Prostate gland (tissue), 2 donors: ENCODE results near the gene DPP10. TPM values are rescaled to one million over a fixed set of nuclear protein-coding genes. Genes with fewer than 3 reads are reported as not detected.

Experiments
- DNase-seq: peaks from one replicate; pipeline ENCODE4 v3.0.0-alpha.2; 2019; ENCODE audit warnings: low spot score
- H3K27ac ChIP-seq, 2 donors: fragments of 200-600 bp; sonication (generic); 2 replicates each; pipeline ENCODE4 v1.5.1; 2017 to 2019
- H3K27me3 ChIP-seq: fragments of 200-600 bp; sonication (generic); replicated peaks from 2 replicates; pipeline ENCODE4 v1.5.1; 2019; ENCODE audit not compliant: insufficient read depth
- H3K36me3 ChIP-seq, 2 donors: fragments of 200-600 bp; sonication (generic); 1 replicate in 1 of 2; 2 replicates in 1 of 2; pipeline versions ENCODE4 v1.5.1 to v1.8.1; 2017 to 2019
- H3K4me1 ChIP-seq: fragments of 200-600 bp; sonication (generic); replicated peaks from 2 replicates; pipeline ENCODE4 v1.5.1; 2019
- H3K4me3 ChIP-seq, 2 donors: fragments of 200-600 bp; sonication (generic); 2 replicates each; pipeline ENCODE4 v1.5.1; 2017 to 2019
- H3K9me3 ChIP-seq: fragments of 200-600 bp; sonication (generic); 2 replicates; pipeline ENCODE4 v1.5.1; 2017
- POLR2A ChIP-seq: fragments of 450-650 bp; IDR thresholded peaks from one replicate; pipeline ENCODE4 v1.6.1; 2016; ENCODE audit warnings: antibody characterized with exemption, mild to moderate bottlenecking
- POLR2AphosphoS5 ChIP-seq: sonication (generic); formaldehyde crosslinking; IDR thresholded peaks from one replicate; pipeline ENCODE4 v1.6.1; 2017; ENCODE audit warnings: antibody characterized with exemption
- WGBS: methylation state at CpG from one replicate; pipeline ENCODE4 v1.1.5; 2018; 5-methylcytosine and 5-hydroxymethylcytosine counted together
- intact Hi-C: fragments of 100-400 bp; cut with DNase I; formaldehyde crosslinking; loops from one replicate; pipeline ENCODE4 v1.14.2; 2022
- total RNA-seq, 2 donors: library from RNA; depleted of rRNA; stranded (reverse); fragments of >200 nt; gene quantifications; one replicate each; pipeline ENCODE4 v1.1.0, GENCODE V29; 2016
- TF ChIP-seq, protein P1 (sequence below), 4 experiments: fragments of 200-600 bp in 2 of 4; fragments of 450-650 bp in 2 of 4; sonication (generic) in 2 of 4; IDR thresholded peaks; 1 replicate in 3 of 4; 2 replicates in 1 of 4; pipeline ENCODE4 v1.5.1; 2016 to 2019; ENCODE audit warnings: antibody characterized with exemption in 4 of 4, mild to moderate bottlenecking in 2 of 4, moderate library complexity in 2 of 4

Gene DPP10
- total RNA-seq, 2 donors from 2014 or later: 5.1 TPM; not detected in 1

DNA sequence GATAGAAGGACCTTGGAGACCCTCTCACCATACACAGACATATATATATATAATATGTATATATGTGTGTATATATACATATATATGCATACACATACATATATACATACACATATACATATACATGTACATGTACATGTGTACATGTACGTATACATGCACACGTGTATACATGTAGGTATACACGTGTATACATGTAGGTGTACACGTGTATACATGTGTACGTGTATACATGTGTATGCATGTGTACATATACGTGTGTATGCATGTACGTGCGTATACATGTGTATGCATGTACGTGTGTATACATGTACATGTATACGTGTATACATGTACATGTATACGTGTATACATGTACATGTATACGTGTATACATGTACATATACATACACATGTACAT, 54.5 kb downstream of the DPP10 start:
- no peak overlapping the region for H3K27ac ChIP-seq
- no peaks in the 10 kb centered on the region for H3K27me3 ChIP-seq
- H3K9me3 ChIP-seq: no peaks in the 10 kb centered on the region
- no peak overlapping the region for H3K4me3 ChIP-seq
- intact Hi-C loops: no loop called here
- no peak for DNase-seq
- no peaks in the 10 kb centered on the region for H3K4me1 ChIP-seq
- TF ChIP-seq, protein P1, sequence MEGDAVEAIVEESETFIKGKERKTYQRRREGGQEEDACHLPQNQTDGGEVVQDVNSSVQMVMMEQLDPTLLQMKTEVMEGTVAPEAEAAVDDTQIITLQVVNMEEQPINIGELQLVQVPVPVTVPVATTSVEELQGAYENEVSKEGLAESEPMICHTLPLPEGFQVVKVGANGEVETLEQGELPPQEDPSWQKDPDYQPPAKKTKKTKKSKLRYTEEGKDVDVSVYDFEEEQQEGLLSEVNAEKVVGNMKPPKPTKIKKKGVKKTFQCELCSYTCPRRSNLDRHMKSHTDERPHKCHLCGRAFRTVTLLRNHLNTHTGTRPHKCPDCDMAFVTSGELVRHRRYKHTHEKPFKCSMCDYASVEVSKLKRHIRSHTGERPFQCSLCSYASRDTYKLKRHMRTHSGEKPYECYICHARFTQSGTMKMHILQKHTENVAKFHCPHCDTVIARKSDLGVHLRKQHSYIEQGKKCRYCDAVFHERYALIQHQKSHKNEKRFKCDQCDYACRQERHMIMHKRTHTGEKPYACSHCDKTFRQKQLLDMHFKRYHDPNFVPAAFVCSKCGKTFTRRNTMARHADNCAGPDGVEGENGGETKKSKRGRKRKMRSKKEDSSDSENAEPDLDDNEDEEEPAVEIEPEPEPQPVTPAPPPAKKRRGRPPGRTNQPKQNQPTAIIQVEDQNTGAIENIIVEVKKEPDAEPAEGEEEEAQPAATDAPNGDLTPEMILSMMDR (IDR thresholded peaks at IDR 0.05): no peak
- TF ChIP-seq POLR2A (no peak), POLR2AphosphoS5 (no peak)
- WGBS: 81% methylated on average over 12 of the region's 12 CpGs
- H3K36me3 ChIP-seq: no peaks in the 10 kb centered on the region

DNA sequence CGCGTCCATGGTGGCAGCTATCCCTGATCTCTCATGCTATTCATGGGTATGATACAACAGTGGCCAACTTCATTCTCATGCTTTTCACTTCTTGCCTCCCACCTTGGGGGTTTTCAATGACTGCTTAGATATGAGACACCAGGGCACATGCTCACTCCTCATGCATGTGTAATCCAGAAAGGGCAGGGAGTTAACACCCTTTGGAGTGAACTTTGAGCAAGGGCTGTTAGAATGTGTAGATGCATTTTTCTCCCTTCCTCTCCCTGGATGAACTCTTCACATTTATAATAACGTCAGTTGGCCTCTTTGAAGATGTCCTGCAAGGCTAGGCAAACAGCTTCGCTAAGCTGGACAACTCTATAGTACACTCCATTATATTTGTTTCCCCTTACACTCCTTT, 56.7 kb downstream of the DPP10 start:
- no peak overlapping the region for H3K27ac ChIP-seq
- no peak overlapping the region for H3K4me3 ChIP-seq
- intact Hi-C loops: no loop called here
- no peak for DNase-seq
- no peaks in the 10 kb centered on the region for H3K9me3 ChIP-seq
- no peak for TF ChIP-seq POLR2AphosphoS5
- TF ChIP-seq, protein P1 (IDR thresholded peaks at IDR 0.05): no peak
- no peak for TF ChIP-seq POLR2A
- 64% methylated on average over 4 of the region's 4 CpGs for WGBS
- no peaks in the 10 kb centered on the region for H3K27me3 ChIP-seq
- no peaks in the 10 kb centered on the region for H3K4me1 ChIP-seq
- no peaks in the 10 kb centered on the region for H3K36me3 ChIP-seq

DNA sequence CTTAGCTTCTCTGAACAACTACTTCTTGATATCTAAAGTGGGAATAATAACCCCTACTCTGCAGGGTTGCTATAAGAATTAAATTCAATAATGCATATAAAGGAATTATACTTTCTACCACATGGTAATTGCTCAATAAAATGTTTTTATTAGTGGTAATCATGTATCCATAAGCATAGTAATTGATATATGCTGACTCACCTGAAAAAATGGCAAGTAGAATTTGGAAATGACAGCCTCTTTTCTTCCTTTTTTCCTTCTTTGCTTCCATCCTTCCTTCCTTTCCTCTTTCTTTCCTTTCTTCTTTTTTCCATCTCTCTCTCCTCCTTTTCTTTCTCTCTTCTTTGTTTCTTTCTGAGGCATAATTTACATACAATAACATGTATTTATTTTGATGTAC, 65.3 kb downstream of the DPP10 start:
- TF ChIP-seq POLR2AphosphoS5: no peak
- TF ChIP-seq POLR2A: no peak
- TF ChIP-seq, protein P1 (IDR thresholded peaks at IDR 0.05): no peak
- intact Hi-C loops: no loop called here
- Histone ChIP-seq H3K4me3 (no peak overlapping the region), H3K36me3 (no peaks in the 10 kb centered on the region), H3K27ac (no peak overlapping the region), H3K9me3 (no peaks in the 10 kb centered on the region), H3K27me3 (no peaks in the 10 kb centered on the region), H3K4me1 (no peaks in the 10 kb centered on the region)
- DNase-seq: no peak

DNA sequence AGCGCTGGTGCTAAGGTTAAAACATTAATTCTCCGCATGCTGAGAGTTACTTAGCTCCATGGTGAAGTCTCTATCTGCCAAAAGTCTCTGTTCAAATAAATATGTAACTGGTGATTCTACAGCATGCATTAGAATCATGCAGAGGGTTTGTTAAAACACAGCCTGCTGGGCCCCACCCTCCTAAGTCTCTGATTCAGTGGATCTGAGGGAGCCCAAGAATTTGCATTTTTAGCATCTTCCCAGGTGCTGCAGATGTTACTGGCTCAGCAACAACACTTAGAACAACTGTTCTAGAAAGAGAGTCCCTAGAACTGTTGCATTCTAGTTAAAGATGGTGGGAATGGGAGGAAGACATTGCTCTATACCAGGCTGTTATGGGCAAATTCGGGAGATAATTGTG, 73.4 kb downstream of the DPP10 start:
- 86% methylated on average over 3 of the region's 3 CpGs for WGBS
- Histone ChIP-seq H3K9me3 (no peaks in the 10 kb centered on the region), H3K4me3 (no peak overlapping the region), H3K36me3 (no peaks in the 10 kb centered on the region), H3K27me3 (no peaks in the 10 kb centered on the region), H3K4me1 (no peaks in the 10 kb centered on the region), H3K27ac (no peak overlapping the region)
- intact Hi-C loops: no loop called here
- no peak for DNase-seq
- TF ChIP-seq POLR2A (no peak), POLR2AphosphoS5 (no peak)

DNA sequence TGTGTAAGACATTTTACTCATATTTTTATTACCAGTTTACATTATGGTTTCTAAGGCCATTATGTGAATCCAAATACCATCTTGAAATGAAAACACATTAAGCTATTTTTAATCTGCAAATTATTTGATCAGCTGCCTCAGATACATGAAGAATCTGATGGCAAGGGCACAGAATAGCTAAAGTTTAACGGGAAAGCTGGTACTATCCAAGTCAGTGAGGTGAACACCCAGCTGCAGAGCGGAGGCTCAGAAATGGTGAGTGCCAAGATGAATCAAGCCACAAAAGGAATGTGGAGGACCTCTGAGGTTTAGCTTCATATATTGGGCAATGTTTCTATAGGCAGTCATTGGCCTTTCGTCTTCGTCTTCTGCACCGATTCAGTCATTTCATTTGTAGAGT, 75.1 kb downstream of the DPP10 start:
- TF ChIP-seq, protein P1 (IDR thresholded peaks at IDR 0.05): no peak
- TF ChIP-seq POLR2AphosphoS5: no peak
- TF ChIP-seq POLR2A: no peak
- Histone ChIP-seq H3K9me3 (no peaks in the 10 kb centered on the region), H3K4me3 (no peak overlapping the region), H3K27ac (no peak overlapping the region), H3K27me3 (no peaks in the 10 kb centered on the region), H3K36me3 (no peaks in the 10 kb centered on the region), H3K4me1 (no peaks in the 10 kb centered on the region)
- intact Hi-C loops: no loop called here
- 69% methylated on average over 5 of the region's 5 CpGs for WGBS
- no peak for DNase-seq
